ENCODE measurements around the gene CLEC14A. TPM values are rescaled to one million over a fixed set of nuclear protein-coding genes. Genes with fewer than 3 reads are reported as not detected.

The CLEC14A gene
- polyA plus RNA-seq, 3 donors = 14.3 to 18.3 (median 17.3) TPM

DNA sequence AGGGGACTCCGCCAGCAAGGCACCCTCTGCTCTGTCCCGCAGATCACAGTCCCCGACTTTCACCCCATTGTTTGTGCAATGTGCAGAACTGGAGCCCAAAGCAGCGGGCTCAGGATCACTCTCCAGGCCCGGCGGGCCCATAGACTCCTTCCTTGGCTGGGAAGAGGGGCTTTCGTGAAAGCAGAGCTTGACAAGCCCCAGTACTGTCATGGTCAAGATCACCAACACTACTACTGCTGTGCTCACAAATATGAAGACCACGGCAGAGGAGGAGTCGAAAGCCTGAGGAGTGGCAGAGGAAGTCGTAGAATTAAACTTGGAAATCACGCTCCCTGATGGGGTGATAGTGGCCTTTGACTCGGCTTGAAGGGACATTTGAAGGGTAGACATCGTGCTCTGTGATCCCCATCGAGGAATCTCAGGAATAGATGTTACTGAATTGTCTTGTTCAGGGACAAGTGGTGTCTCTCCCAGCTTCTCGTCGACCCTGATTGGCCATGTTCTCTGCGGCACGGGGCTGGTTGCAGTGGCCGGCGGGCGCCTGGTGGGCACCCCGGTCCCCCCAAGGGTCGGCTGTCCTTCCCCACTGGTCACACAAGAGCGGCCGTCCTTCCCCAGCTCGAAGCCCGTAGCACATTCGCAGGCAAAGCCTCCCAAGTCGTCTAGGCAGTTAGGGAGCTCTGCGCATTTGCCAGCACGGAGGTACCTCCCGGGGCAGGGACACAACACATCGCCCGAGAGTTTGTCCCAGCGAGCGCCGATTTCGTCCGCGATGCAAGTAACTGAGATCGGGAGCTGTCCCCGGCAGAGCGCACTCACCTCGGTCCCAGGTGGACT is 1.1 kb downstream of the CLEC14A start:
- no peak for DNase-seq

DNA sequence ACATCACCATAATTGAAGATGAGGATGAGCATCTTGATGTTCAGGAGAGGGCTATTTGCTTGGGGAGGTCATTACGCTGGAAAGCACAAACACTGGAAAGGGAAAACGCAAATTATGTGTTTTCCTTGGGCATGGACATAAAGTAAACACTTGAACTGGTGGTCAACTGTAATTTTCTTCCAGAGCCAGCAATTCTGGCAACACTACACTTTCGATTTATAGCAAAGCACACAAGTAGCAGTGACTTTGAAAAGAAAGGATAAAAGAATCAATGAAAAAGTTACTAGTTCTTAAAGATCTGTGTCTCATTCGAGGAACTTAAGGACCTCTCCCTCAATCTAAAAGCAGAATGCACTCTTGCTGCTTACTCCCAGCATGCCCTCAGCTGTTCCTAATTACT is 2.2 kb downstream of the CLEC14A start:
- no peak for DNase-seq

DNA sequence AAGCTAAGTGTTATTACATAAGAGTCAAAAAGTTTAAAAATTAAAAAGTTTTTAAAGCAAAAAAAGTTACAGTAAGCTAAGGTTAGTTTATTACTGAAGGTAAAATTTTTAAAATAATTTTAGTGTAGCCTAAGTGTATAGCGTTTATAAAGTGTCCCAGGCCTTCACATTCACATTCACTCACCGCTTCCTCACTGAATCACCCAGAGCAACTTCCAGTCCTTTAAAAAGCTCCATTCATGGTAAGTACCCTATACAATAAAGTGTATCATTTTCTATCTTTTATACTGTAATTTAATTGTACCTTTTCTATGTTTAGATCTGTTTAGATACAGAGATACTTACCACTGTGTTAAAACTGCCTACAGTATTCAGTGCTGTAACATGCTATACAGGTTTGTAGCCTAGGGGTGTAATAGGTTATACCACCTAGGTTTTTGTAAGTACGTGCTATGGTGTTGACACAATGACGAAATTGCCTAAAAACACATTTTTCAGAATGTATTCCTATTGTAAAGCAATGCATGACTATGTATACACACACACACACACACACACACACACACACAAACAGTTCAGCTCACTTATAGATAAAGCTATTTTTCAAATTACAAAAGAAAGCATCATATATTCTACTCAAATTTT is 3.7 kb downstream of the CLEC14A start:
- no peak for DNase-seq

DNA sequence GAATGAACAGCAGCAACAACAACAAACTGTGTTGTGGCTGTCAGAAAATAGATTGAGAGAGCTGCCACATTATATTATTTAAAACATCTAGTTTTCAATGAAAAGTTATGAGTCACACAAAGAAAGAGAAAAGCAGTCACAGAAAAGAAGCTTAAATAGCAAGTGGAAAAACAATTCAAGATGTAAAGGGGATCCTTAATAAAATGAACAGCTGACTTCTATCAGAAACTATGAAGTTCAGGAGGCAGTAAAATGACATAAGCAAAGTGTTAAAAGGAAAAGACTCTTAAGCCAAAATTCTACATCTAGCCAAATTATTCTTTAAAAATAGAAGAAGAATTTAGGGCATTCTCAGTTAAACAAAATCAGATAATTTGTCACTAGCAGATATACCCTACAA is 5.6 kb downstream of the CLEC14A start:
- DNase-seq = no peak

DNA sequence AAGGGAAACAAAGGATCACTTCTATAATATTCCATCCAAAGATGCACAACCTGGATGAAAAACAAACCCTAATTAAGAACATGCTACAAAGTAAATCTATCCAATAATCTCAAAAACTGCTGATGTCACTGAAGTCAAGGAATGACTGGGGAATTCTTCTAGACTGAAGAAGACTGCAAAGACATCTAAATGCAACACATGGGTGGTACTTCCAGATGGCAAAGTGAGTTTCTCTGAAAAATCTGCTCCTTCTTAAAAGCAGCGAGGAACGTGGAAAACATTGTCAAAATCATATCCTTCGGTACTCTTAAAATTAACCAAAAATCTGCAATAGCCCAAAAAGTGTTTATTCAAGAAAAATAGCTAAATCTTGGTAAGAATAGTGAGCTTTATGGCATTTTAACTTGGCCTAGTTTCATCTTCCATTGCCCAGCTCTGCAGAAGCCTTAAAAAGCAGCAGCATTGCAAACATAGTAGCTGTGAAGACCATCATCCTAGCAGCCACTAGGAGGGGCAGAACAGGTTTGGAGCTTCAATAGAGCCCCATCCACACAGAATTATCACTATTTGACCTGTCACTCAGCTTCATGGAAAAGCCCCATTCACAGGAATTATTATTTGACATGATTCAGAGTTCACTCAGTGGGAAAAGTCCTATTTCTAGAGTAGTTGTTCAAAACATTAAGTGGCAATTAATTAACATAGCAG is 7.4 kb downstream of the CLEC14A start:
- DNase-seq = no peak

DNA sequence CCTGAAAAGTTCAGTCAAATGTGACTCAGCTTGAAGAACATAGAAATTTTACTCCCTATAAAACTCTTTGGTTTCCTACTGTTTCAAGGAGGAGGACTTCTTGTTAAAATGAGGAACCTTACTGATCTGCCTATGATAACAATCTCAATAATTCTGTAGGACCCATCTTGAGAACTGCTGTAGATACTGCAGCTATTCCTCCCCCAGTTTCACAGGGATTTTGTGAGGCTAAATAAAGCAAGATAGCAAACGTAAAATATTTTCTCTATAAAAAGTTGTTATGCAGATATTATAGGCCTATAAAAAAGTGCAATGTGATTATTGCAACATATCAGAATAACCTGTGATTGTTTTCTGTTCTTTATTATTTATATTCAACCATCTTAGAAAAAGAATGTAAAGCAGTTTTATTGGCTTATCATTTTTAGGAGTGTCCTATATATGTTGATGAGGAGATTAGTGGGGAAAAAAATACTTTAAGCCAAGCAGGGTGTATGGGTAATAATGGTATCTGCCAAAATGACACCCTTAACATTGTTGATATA is 12.1 kb downstream of the CLEC14A start:
- no peak for DNase-seq

DNA sequence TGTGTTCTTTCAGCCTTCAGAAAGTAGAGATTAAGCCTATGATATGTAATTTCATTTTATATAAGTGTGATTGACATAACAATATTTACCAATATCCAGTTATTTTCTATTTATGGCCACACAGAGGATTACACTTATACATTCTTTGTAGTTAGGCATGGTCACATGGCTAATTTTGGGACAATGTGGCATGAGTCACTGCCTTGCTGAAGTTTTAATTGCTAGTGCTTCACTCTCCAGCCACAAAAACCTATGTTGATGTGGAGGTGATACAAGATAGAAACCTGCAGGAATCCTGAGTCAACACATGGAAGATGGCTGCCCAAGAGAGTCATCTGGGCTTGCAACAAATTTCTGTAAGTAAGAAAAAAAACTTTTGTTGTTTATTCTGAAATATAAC is 17.0 kb downstream of the CLEC14A start:
- no peak for DNase-seq

DNA sequence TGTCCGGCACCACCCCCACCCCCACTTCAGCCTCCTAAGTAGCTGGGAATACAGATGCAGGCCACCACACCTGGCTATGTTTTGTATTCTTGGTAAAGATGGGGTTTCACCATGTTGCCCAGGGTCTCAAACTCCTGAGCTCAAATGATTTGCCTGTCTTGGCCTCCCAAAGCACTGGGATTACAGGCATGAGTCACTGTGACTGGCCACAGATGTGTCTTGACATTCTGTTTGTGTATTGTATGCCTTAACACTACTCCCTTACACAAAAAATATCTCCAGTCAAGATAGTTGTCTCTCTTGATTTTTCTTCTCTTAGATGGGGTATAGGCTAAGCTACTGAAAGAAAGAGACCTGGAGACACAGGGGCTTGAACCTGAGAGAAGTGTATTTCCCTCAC is 17.6 kb downstream of the CLEC14A start:
- no peak for DNase-seq

DNA sequence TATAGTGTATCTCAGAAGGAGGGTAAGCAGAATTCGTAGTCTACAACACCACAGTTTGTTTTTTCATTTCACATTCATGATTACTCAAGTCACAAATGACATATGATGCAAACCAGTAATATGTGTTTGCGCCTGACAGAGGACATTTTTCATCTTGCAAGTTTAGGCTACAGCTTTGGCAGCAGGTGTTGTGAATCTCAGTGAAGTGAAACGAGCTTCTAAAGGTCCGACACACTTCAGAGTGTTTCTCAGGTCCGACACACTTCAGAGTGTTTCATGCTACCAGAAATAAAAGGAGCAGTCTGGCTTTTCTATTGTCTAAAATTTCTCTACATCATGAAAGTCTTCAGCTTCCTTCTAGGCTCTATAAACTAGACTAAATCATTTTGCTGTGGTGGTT is 22.7 kb downstream of the CLEC14A start:
- DNase-seq = no peak

DNA sequence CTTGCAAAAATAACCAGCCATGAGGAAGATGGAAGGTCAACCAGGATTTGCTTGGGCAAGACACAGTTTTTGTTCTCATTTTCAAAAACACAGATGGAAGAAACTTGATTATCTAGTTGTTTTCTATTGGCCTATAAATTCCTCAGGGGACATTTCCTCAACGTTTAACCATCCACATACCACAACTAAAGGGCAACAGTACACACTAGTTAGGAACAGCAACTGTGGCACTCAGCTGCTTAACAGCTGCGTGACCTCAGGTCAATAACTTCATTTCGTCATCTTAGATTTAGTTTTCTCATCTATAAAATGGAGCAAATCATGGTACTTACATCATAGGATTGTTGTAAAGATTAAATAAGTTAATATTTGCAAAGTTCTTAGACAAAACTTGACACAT is 29.5 kb downstream of the CLEC14A start:
- DNase-seq = no peak

DNA sequence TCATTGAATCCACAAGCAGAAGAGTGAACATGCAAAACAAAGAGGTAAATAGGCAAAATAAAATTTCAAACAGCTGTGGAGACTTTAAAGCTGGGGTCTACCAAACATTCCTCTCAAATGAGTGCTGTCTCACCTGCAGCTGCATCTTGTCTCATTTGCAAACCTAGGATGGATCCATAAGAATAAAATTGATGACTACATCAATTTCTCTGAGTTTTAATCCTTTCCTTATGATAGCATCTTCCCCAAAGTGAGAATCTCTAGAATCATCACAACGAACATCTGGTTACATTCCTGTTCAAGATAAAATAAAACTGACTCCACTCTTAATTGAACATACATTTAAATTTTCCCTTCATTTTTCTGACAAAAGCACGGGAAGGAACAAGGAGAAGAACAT is 29.9 kb downstream of the CLEC14A start:
- no peak for DNase-seq

DNA sequence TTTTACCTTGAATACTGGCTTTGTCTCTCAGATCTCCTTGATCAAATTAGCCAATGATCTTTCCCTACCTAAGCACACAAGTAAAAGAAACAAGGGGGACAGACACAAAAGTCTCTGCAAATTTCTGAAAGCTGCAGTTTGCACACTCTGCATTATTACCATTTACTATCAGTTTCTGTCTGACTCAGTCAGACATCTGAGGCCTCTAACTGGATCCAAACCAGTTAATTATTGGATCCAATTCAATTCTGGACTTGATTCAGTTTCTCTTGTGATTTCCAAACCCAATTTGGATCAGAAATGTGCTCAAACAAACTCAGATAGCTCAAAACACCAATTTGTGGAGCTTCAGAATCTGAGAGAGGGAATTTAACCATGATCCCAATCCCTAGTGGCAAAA is 31.6 kb downstream of the CLEC14A start:
- no peak for DNase-seq

DNA sequence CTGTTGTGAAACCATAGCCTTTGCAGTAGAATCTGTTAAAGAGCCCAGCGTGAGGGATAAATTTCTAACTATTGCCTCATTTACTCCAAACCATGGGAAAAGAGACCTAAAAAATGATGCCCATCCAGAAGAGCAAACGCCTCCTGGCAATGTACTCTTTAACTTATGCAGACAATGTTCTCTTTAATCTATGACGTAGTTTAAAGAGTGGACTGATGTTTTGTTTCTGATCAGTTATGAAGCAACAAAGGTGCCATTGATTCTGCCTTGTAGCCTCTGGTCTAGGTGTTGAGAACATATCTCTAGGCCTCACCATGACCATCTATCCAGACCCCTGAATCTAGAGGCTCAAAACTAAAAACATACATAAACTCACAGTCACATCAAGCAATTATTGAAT is 34.8 kb downstream of the CLEC14A start:
- no peak for DNase-seq

DNA sequence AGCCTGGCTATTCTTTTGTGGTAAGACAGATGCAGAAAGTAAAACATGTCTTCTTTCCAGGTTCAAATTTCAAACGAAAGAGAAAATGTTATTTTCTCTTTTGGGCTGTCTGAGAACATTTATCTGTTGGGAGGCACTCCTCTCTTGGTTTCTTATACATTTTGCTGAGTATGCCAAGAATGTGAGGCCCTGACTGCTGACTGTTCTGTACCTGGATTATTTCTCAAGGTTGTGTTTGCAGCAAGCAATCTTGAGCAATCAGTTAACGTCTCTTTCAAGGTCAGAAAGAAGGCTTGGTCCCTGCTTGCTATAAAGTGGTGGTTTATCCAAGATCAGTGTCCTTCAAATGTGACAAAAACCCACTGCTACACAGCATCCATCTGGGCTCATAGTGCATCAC is 38.3 kb downstream of the CLEC14A start:
- no peak for DNase-seq

DNA sequence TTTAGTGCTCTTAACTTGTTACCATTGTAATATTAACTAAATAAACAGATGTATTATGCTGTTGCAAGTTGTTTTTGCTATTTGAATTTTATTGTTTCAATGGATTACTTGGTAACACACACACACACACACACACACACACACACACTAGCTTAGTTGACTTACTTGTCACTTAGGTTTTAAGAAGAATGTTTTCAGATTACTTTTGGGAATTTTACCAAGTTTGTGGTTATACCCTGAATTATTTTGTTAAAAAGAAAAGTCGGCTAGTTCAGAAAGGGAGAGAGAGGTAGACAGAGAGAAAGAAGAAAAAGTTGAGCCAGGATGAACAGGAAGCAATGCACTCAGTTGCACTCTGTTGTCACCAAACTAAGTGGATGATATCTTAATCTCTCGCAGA is 42.9 kb downstream of the CLEC14A start:
- no peak for DNase-seq

DNA sequence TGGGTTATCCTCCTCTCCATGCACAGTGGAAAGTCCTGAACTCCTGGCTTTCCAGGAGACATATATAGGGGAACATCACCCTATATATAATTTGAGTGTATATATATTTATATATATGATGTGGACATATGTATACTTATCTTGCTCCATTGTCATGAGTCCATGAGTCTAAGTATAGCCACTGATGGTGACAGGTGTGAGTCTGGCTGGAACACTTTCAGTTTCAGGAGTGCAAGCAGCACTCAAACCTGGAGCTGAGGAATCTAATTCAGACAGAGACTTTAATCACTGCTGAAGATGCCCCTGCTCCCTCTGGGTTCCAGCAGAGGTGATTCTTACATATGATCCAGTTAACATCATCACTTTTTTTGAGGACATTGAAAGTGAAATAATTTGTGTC is 43.8 kb downstream of the CLEC14A start:
- no peak for DNase-seq

DNA sequence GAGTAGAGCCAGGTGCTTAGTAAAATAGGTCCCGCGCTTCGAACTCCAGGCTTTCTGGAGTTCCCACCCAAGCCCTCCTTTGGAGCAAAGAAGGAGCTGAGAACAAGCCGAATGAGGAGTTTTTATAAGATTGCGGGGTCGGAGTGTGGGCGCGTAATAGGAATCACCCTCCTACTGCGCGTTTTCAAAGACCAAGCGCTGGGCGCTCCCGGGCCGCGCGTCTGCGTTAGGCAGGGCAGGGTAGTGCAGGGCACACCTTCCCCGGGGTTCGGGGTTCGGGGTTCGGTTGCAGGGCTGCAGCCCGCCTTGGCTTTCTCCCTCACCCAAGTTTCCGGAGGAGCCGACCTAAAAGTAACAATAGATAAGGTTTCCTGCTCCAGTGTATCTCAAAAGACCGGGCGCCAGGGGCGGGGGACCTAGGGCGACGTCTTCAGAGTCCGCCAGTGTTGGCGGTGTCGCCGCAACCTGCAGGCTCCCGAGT is 44.6 kb downstream of the CLEC14A start:
- no peak for DNase-seq

DNA sequence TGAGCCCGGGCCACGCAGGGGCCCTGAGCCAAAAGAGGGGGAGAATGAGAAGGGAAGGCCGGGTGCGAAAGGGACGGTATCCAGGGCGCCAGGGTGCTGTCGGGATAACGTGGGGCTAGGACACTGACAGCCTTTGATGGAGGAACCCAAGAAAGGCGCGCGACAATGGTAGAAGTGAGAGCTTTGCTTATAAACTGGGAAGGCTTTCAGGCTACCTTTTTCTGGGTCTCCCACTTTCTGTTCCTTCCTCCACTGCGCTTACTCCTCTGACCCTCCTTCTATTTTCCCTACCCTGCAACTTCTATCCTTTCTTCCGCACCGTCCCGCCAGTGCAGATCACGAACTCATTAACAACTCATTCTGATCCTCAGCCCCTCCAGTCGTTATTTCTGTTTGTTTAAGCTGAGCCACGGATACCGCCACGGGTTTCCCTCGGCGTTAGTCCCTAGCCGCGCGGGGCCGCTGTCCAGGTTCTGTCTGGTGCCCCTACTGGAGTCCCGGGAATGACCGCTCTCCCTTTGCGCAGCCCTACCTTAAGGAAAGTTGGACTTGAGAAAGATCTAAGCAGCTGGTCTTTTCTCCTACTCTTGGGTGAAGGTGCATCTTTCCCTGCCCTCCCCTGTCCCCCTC is 45.2 kb downstream of the CLEC14A start:
- no peak for DNase-seq

DNA sequence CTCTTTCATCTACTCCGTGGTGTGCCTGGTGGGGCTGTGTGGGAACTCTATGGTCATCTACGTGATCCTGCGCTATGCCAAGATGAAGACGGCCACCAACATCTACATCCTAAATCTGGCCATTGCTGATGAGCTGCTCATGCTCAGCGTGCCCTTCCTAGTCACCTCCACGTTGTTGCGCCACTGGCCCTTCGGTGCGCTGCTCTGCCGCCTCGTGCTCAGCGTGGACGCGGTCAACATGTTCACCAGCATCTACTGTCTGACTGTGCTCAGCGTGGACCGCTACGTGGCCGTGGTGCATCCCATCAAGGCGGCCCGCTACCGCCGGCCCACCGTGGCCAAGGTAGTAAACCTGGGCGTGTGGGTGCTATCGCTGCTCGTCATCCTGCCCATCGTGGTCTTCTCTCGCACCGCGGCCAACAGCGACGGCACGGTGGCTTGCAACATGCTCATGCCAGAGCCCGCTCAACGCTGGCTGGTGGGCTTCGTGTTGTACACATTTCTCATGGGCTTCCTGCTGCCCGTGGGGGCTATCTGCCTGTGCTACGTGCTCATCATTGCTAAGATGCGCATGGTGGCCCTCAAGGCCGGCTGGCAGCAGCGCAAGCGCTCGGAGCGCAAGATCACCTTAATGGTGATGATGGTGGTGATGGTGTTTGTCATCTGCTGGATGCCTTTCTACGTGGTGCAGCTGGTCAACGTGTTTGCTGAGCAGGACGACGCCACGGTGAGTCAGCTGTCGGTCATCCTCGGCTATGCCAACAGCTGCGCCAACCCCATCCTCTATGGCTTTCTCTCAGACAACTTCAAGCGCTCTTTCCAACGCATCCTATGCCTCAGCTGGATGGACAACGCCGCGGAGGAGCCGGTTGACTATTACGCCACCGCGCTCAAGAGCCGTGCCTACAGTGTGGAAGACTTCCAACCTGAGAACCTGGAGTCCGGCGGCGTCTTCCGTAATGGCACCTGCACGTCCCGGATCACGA is 46.0 kb downstream of the CLEC14A start:
- DNase-seq = no peak

DNA sequence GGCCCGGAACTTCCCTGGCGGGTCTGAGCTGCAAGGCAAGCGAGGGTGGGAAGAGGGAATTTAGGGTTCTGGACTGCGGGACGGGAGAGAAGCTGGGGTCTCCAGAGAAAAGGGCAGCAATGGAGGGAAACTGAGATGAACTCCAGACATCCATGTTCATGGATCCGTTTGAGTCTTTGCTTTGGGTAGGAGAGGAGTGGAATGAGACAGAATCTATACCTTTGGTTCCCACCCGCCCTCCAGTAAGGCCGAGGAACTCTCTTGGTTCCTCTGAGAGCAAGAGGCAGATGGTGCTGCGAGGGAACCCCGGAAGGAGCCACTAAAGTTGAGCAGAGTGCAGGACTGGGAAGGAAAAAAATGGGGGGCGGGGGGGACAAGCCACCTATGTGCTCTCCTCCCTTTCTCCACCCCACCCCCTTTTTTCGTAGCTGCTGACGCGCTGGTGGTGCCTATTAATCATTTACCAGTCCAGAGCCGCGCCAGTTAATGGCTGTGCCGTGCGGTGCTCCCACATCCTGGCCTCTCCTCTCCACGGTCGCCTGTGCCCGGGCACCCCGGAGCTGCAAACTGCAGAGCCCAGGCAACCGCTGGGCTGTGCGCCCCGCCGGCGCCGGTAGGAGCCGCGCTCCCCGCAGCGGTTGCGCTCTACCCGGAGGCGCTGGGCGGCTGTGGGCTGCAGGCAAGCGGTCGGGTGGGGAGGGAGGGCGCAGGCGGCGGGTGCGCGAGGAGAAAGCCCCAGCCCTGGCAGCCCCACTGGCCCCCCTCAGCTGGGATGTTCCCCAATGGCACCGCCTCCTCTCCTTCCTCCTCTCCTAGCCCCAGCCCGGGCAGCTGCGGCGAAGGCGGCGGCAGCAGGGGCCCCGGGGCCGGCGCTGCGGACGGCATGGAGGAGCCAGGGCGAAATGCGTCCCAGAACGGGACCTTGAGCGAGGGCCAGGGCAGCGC is 47.0 kb downstream of the CLEC14A start:
- DNase-seq = peak; percentile 47
